ENCODE results near the gene PDSS2.
A peak's percentile ranks its signal among the peaks of the same experiment; 100 is the strongest.

PDSS2 gene

DNA sequence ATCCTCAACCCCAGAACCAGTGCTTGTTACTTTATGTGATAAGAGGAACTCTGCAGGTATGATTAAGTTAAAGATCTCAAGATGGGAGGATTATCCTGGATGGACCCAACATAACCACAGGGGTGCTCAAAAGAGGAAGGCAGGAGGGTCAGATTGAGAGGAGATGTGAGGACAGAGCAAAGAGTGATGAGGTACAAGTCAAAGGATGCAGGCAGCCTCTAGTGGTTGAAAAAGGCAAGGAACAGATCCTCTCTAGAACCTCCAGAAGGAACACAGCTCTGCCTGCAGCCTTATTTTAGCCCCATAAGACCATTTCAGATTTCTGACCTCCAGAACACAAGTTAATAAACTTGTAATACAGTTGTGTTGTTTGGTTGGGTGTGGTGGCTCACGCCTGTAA, 41.2 kb downstream of the PDSS2 start:
- no peak overlapping the region for H3K4me3 ChIP-seq (ENCODE audit: low read depth, low read length)
- no peak for DNase-seq (ENCODE audit: low read depth)
- TF ChIP-seq, protein P1, sequence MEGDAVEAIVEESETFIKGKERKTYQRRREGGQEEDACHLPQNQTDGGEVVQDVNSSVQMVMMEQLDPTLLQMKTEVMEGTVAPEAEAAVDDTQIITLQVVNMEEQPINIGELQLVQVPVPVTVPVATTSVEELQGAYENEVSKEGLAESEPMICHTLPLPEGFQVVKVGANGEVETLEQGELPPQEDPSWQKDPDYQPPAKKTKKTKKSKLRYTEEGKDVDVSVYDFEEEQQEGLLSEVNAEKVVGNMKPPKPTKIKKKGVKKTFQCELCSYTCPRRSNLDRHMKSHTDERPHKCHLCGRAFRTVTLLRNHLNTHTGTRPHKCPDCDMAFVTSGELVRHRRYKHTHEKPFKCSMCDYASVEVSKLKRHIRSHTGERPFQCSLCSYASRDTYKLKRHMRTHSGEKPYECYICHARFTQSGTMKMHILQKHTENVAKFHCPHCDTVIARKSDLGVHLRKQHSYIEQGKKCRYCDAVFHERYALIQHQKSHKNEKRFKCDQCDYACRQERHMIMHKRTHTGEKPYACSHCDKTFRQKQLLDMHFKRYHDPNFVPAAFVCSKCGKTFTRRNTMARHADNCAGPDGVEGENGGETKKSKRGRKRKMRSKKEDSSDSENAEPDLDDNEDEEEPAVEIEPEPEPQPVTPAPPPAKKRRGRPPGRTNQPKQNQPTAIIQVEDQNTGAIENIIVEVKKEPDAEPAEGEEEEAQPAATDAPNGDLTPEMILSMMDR (IDR thresholded peaks at IDR 0.05; ENCODE audit: control insufficient read depth, extremely low read depth, insufficient read depth), result peak; percentile 17; the same call in 1 of the 2 replicates

DNA sequence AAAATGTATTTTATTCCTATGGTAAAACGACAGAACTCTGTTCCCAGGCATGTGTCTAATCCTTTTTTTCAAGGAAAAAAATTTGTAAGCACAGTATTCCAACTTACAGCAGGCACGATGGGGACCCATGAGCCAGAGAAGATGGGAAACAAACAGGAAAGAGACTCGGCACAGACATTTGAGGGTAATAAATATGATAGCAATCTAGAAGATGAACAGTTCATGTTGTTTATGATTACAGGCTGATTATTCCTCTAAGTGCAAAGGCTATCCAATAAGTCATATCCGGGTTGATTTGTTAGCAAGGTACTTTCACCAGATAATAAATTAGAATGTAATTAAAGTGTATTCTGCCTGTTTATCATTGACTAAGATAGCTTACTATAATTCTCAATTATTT, 43.2 kb downstream of the PDSS2 start:
- no peak overlapping the region for H3K4me3 ChIP-seq (ENCODE audit: low read depth, low read length)
- TF ChIP-seq, protein P1 (IDR thresholded peaks at IDR 0.05; ENCODE audit: control insufficient read depth, extremely low read depth, insufficient read depth), result no peak
- DNase-seq (ENCODE audit: low read depth), result no peak

DNA sequence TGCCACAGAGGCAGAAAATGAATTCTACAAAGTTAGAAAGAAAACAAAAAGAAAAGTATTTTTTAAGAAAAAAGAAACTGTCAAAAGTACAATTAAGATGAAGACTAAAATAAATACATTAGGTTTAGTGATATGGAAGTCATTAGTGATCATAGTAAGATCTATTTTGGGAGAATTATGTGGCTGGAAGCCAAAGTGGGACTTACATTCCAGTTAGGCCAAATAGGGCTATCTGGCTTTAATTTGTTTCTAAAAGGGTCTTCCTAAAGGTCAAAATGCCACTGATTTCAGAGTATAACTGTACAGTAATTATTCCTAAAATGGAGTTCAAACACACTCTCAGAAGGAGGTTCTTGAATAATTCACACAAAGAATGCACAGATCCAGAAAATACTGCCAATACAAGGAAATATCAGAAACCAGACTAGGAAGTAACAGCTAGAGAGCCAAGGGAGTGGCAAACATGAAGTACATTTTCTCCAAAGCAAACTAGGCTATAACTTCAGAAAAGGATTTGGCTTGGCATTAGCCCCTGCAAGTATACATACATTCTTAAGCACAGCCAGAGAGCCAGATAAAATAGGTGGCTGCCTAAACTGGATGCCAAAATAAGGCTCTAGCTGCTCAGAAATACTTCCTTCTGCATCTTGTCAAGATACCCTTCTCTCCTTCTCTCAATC, 45.3 kb downstream of the PDSS2 start:
- H3K4me3 ChIP-seq (ENCODE audit: low read depth, low read length), result no peak overlapping the region
- TF ChIP-seq, protein P1 (IDR thresholded peaks at IDR 0.05; ENCODE audit: control insufficient read depth, extremely low read depth, insufficient read depth), result no peak
- peak; percentile 50 for DNase-seq (ENCODE audit: low read depth)

DNA sequence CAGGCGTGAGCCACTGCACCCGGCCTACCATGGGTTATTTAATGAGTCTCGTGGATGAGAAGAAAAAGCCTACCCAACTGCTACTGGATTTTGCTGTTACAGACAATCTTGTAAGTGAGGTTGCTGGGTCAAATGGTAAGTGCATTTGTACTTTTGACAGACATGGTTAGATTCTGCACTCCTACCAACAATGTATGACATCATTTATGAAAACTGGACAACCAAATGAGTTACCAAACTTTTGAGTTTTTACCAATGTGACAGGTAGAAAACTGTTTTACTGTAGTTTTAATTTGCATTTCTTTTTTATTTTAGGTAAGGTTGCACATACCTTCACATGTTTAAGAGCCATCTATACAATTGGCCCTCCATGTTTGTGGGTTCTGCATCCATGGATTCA, 48.2 kb downstream of the PDSS2 start:
- TF ChIP-seq, protein P1 (IDR thresholded peaks at IDR 0.05; ENCODE audit: control insufficient read depth, extremely low read depth, insufficient read depth), result no peak
- no peak overlapping the region for H3K4me3 ChIP-seq (ENCODE audit: low read depth, low read length)
- DNase-seq (ENCODE audit: low read depth), result no peak

DNA sequence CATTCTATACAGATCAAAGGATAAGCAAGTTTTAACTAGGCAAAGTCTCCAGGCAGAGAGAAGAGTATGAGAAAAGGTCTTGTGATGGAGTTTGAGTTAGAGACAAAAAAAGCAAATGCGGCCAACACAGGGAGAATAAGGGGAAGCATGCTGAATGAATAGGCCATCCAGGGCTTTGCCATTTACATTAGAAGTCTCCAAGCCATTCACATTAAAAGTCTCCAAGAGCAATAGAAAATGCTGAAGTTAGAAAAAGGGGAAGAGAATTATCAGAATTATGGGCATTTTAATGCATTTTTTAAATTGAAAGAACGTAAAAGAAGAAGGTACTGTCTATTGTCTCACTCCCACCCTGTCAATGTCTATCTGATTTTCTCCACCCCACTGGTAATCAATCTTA, 49.4 kb downstream of the PDSS2 start:
- H3K4me3 ChIP-seq (ENCODE audit: low read depth, low read length), result no peak overlapping the region
- DNase-seq (ENCODE audit: low read depth), result no peak
- TF ChIP-seq, protein P1 (IDR thresholded peaks at IDR 0.05; ENCODE audit: control insufficient read depth, extremely low read depth, insufficient read depth), result no peak

DNA sequence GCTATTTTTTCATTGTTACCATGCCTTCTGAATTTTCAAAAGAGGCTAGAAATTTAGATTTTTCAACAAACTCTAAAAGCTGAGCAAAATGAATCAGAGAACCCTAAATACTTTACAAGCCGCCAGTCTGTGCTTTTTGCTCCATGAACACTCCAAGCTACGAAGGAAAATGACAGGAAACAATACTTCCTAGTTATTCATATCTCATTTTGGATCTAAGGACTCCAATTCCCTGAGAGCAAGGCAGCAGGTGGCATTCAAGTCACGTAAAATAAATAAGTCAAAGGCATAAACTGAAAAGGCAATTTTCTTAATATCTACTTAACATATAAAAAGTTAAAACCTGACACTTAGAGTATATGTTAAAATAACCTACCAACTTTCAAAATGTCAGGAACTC, 50.6 kb downstream of the PDSS2 start:
- peak overlapping the region; percentile 2; the same call in 1 of the 2 replicates for H3K4me3 ChIP-seq (ENCODE audit: low read depth, low read length)
- TF ChIP-seq, protein P1 (IDR thresholded peaks at IDR 0.05; ENCODE audit: control insufficient read depth, extremely low read depth, insufficient read depth), result peak; percentile 30; the same call in 1 of the 2 replicates
- DNase-seq (ENCODE audit: low read depth), result no peak

DNA sequence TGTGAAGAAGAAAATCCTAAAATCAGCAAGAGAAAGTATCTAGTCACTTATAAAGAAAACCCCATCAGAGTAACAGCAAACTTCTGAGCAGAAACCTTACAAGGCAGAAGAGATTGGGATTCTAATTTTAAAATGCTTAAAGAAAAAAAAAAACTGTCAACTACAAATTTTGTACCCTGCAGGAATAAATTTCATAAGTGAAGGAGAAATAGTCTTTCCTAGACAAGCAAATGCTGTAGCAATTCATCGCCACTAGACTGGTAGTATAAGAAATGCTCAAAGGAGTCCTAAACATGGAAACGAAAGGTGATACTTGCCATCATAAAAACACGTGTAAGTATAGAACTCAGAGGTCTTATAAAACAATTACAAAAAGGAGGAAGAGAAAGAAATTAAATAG, 54.4 kb downstream of the PDSS2 start:
- no peak overlapping the region for H3K4me3 ChIP-seq (ENCODE audit: low read depth, low read length)
- TF ChIP-seq, protein P1 (IDR thresholded peaks at IDR 0.05; ENCODE audit: control insufficient read depth, extremely low read depth, insufficient read depth), result no peak
- no peak for DNase-seq (ENCODE audit: low read depth)
